ENCODE measurements around the gene KRT4.

The KRT4 gene

GRCh38 chr12:52815676-52816588 lies 2.0 kb upstream of the KRT4 start:
- Histone ChIP-seq H3K27me3 (no peaks in the 10 kb centered on the region), H3K9ac (no peak overlapping the region), H3K9me3 (no peaks in the 10 kb centered on the region), H3K4me2 (no peak overlapping the region), H3K36me3 (no peaks in the 10 kb centered on the region), H4K20me1 (no peaks in the 10 kb centered on the region), H3K27ac (no peak overlapping the region), H3K4me3 (no peak overlapping the region), H3K4me1 (no peaks in the 10 kb centered on the region)
- no peak for TF ChIP-seq Cebpa-rat (IDR thresholded peaks at IDR 0.05)

GRCh38 chr12:52815161-52815560 lies 1.2 kb upstream of the KRT4 start:
- H3K36me3 ChIP-seq, result no peaks in the 10 kb centered on the region
- no peak overlapping the region for H3K27ac ChIP-seq
- no peaks in the 10 kb centered on the region for H3K4me1 ChIP-seq
- H3K9me3 ChIP-seq, result no peaks in the 10 kb centered on the region
- no peak overlapping the region for H3K9ac ChIP-seq
- no peaks in the 10 kb centered on the region for H4K20me1 ChIP-seq
- no peak overlapping the region for H3K4me3 ChIP-seq
- no peak for TF ChIP-seq Cebpa-rat (IDR thresholded peaks at IDR 0.05)
- no peak overlapping the region for H3K4me2 ChIP-seq
- no peaks in the 10 kb centered on the region for H3K27me3 ChIP-seq

- H3K27me3 ChIP-seq, result no peaks in the 10 kb centered on the region
- H3K27ac ChIP-seq, result no peak overlapping the region
- TF ChIP-seq Cebpa-rat (IDR thresholded peaks at IDR 0.05), result no peak
- H3K36me3 ChIP-seq, result no peaks in the 10 kb centered on the region
- H3K9me3 ChIP-seq, result no peaks in the 10 kb centered on the region
- no peak overlapping the region for H3K9ac ChIP-seq
- H3K4me2 ChIP-seq, result no peak overlapping the region
- H4K20me1 ChIP-seq, result no peaks in the 10 kb centered on the region
- no peaks in the 10 kb centered on the region for H3K4me1 ChIP-seq
- no peak overlapping the region for H3K4me3 ChIP-seq
Measured at GRCh38 chr12:52814710-52815155, 817 bp upstream of the KRT4 start.

- Histone ChIP-seq H3K9me3 (no peaks in the 10 kb centered on the region), H3K27me3 (no peaks in the 10 kb centered on the region), H3K4me1 (no peaks in the 10 kb centered on the region), H4K20me1 (no peaks in the 10 kb centered on the region), H3K27ac (no peak overlapping the region), H3K4me2 (no peak overlapping the region), H3K36me3 (no peaks in the 10 kb centered on the region), H3K4me3 (no peak overlapping the region), H3K9ac (no peak overlapping the region)
- TF ChIP-seq Cebpa-rat (IDR thresholded peaks at IDR 0.05), result no peak
Measured at GRCh38 chr12:52813203-52813819, 605 bp downstream of the KRT4 start.

- no peaks in the 10 kb centered on the region for H3K36me3 ChIP-seq
- no peak overlapping the region for H3K9ac ChIP-seq
- H3K27ac ChIP-seq, result no peak overlapping the region
- no peaks in the 10 kb centered on the region for H4K20me1 ChIP-seq
- no peaks in the 10 kb centered on the region for H3K9me3 ChIP-seq
- TF ChIP-seq Cebpa-rat (IDR thresholded peaks at IDR 0.05), result no peak
- no peaks in the 10 kb centered on the region for H3K27me3 ChIP-seq
- no peak overlapping the region for H3K4me3 ChIP-seq
- no peaks in the 10 kb centered on the region for H3K4me1 ChIP-seq
- H3K4me2 ChIP-seq, result no peak overlapping the region
Measured at GRCh38 chr12:52812749-52813148, 1.2 kb downstream of the KRT4 start.

- Histone ChIP-seq H3K27ac (no peak overlapping the region), H3K4me3 (no peak overlapping the region), H3K4me2 (no peak overlapping the region), H3K27me3 (no peaks in the 10 kb centered on the region), H3K9ac (no peak overlapping the region), H3K36me3 (no peaks in the 10 kb centered on the region), H3K9me3 (no peaks in the 10 kb centered on the region), H3K4me1 (no peaks in the 10 kb centered on the region), H4K20me1 (no peaks in the 10 kb centered on the region)
- TF ChIP-seq Cebpa-rat (IDR thresholded peaks at IDR 0.05), result no peak
Measured at GRCh38 chr12:52812073-52812400, 1.9 kb downstream of the KRT4 start.

GRCh38 chr12:52811191-52812072 lies 2.5 kb downstream of the KRT4 start:
- Histone ChIP-seq H3K9ac (no peak overlapping the region), H4K20me1 (no peaks in the 10 kb centered on the region), H3K4me2 (no peak overlapping the region), H3K27ac (no peak overlapping the region), H3K4me3 (no peak overlapping the region), H3K9me3 (no peaks in the 10 kb centered on the region), H3K27me3 (no peaks in the 10 kb centered on the region), H3K4me1 (no peaks in the 10 kb centered on the region), H3K36me3 (no peaks in the 10 kb centered on the region)
- TF ChIP-seq Cebpa-rat (IDR thresholded peaks at IDR 0.05), result no peak

GRCh38 chr12:52810554-52810953 lies 3.4 kb downstream of the KRT4 start:
- no peak overlapping the region for H3K4me3 ChIP-seq

GRCh38 chr12:52809166-52809565 lies 4.8 kb downstream of the KRT4 start:
- H3K4me2 ChIP-seq, result no peak overlapping the region
- H3K27ac ChIP-seq, result no peak overlapping the region
- no peak for TF ChIP-seq Cebpa-rat (IDR thresholded peaks at IDR 0.05)
- H3K27me3 ChIP-seq, result no peaks in the 10 kb centered on the region
- peaks cover 8% of the 10 kb centered on the region; the same call in 1 of the 2 replicates for H3K4me1 ChIP-seq
- H3K36me3 ChIP-seq, result no peaks in the 10 kb centered on the region
- H4K20me1 ChIP-seq, result no peaks in the 10 kb centered on the region
- H3K9me3 ChIP-seq, result no peaks in the 10 kb centered on the region
- H3K9ac ChIP-seq, result no peak overlapping the region
- H3K4me3 ChIP-seq, result no peak overlapping the region

More at GRCh38 chr12:52810554-52810953, 3.4 kb downstream of the KRT4 start:
- H3K36me3 ChIP-seq, result no peaks in the 10 kb centered on the region
- H3K9ac ChIP-seq, result no peak overlapping the region
- no peaks in the 10 kb centered on the region for H3K9me3 ChIP-seq
- TF ChIP-seq Cebpa-rat (IDR thresholded peaks at IDR 0.05), result no peak
- no peak overlapping the region for H3K4me2 ChIP-seq
- H3K27ac ChIP-seq, result no peak overlapping the region
- peaks cover under 1% of the 10 kb centered on the region; the same call in 1 of the 2 replicates for H3K4me1 ChIP-seq
- H3K27me3 ChIP-seq, result no peaks in the 10 kb centered on the region
- H4K20me1 ChIP-seq, result no peaks in the 10 kb centered on the region

All from BLaER1 (cell line).